Lower leg skin (tissue), 3 donors: ENCODE data around the gene PIK3CA.

Experiments used
- POLR2A ChIP-seq, 2 donors: fragments of 450-650 bp; IDR thresholded peaks; one replicate each; pipeline ENCODE4 v1.6.1; 2016 to 2017; ENCODE audit warnings: antibody characterized with exemption in 2 of 2, mild to moderate bottlenecking in 1 of 2, moderate library complexity in 1 of 2
- TF ChIP-seq, protein P1 (sequence below), 3 donors: fragments of 450-650 bp; IDR thresholded peaks; one replicate each; pipeline ENCODE4 v1.5.1; 2016; ENCODE audit warnings: antibody characterized with exemption in 3 of 3, mild to moderate bottlenecking in 3 of 3, moderate library complexity in 2 of 3

- TF ChIP-seq, protein P1, sequence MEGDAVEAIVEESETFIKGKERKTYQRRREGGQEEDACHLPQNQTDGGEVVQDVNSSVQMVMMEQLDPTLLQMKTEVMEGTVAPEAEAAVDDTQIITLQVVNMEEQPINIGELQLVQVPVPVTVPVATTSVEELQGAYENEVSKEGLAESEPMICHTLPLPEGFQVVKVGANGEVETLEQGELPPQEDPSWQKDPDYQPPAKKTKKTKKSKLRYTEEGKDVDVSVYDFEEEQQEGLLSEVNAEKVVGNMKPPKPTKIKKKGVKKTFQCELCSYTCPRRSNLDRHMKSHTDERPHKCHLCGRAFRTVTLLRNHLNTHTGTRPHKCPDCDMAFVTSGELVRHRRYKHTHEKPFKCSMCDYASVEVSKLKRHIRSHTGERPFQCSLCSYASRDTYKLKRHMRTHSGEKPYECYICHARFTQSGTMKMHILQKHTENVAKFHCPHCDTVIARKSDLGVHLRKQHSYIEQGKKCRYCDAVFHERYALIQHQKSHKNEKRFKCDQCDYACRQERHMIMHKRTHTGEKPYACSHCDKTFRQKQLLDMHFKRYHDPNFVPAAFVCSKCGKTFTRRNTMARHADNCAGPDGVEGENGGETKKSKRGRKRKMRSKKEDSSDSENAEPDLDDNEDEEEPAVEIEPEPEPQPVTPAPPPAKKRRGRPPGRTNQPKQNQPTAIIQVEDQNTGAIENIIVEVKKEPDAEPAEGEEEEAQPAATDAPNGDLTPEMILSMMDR (IDR thresholded peaks at IDR 0.05) = no peak
- TF ChIP-seq POLR2A (IDR thresholded peaks at IDR 0.05) = no peak
Observed at GRCh38 chr3:179163503-179163902, 15.3 kb downstream of the PIK3CA start.
